ENCODE results near the gene ERG28. TPM values are rescaled to one million over a fixed set of nuclear protein-coding genes. Genes with fewer than 3 reads are reported as not detected.
A peak's percentile ranks its signal among the peaks of the same experiment; 100 is the strongest.

Gene ERG28
- total RNA-seq, 1 experiment from 2014 or later, result 29.1 TPM

DNA sequence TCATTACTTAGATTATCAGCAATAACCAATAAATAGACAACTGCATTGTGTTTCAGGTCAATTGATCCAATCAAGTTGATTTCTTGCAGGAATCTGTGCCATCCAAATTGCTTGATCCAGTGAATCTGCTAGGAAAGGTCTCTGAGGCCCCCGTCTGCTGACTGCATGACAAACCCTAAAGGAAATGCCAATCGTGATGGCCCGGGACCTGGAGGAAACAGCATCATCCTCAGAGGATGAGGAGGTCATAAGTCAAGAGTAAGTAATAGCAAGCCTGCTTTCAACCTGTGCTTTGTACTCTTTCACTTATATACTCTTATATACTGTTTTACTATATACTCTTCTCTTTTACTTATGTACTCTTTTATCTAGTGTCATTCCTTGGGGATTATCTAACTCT, 2.3 kb upstream of the ERG28 start:
- WGBS (ENCODE audit: extremely low coverage, insufficient read length, low lambda C conversion rate), result no CpG with 5 or more reads among the region's 3 CpGs
- Histone ChIP-seq H2BK12ac (ENCODE audit: insufficient read length, low read depth, low read length) (no peak overlapping the region), H3K79me2 (ENCODE audit: insufficient read depth, low read length) (peaks cover 4% of the 10 kb centered on the region; the same call in 1 of the 2 replicates), H3K9ac (ENCODE audit: extremely low read depth, insufficient read length, low read length) (no peak overlapping the region), H2BK15ac (ENCODE audit: low read depth, low read length) (no peak overlapping the region), H3K23me2 (ENCODE audit: insufficient read length, low read depth, low read length, poor library complexity, severe bottlenecking) (peaks cover 4% of the 10 kb centered on the region), H4K5ac (ENCODE audit: insufficient read length, low read depth, low read length) (no peak overlapping the region), H3K79me1 (ENCODE audit: insufficient read depth, low read depth, low read length, poor library complexity, severe bottlenecking) (no peaks in the 10 kb centered on the region), H2AFZ (ENCODE audit: low read length) (no peak overlapping the region), H4K8ac (replicated peaks; ENCODE audit: insufficient read length, low read depth, low read length) (no peak overlapping the region), H3K18ac (ENCODE audit: insufficient read length, low read depth, low read length) (no peak overlapping the region), H3K4me1 (ENCODE audit: insufficient read depth, low read length) (no peaks in the 10 kb centered on the region), H4K91ac (ENCODE audit: insufficient read length, low read depth, low read length) (no peak overlapping the region), H2BK120ac (ENCODE audit: low read depth, low read length, poor library complexity, severe bottlenecking) (no peak overlapping the region), H2BK5ac (ENCODE audit: insufficient read length, low read length) (no peak overlapping the region), H3K9me3 (ENCODE audit: control insufficient read depth, low read depth, low read length) (no peaks in the 10 kb centered on the region), H3T11ph (ENCODE audit: low read length) (no peak overlapping the region), H2BK20ac (ENCODE audit: low read depth, low read length, poor library complexity, severe bottlenecking) (no peak overlapping the region), H3K14ac (ENCODE audit: insufficient read depth, low read length) (no peak overlapping the region), H3K56ac (ENCODE audit: insufficient read length, low read depth, low read length) (no peak overlapping the region), H2AK5ac (ENCODE audit: insufficient read length, low read length) (no peak overlapping the region), H3K23ac (ENCODE audit: insufficient read length, low read depth, low read length) (no peak overlapping the region), H3K4ac (ENCODE audit: low read depth, low read length) (no peak overlapping the region), H3K4me2 (ENCODE audit: insufficient read depth, insufficient read length, low read length) (no peak overlapping the region), H3K27me3 (ENCODE audit: insufficient read depth, low read length) (no peaks in the 10 kb centered on the region), H3K27ac (ENCODE audit: insufficient read length, low read depth, low read length) (no peak overlapping the region), H4K20me1 (ENCODE audit: control insufficient read depth, insufficient read depth, insufficient read length) (no peaks in the 10 kb centered on the region)
- TF ChIP-seq CTCF (conservative IDR thresholded peaks at IDR 0.05), result no peak
- Mint-ChIP-seq H3K36me3 (ENCODE audit: insufficient read depth in 1 of 3, low read depth in 3 of 3) (peaks cover 7 to 15% (median 15%) of the 10 kb centered on the region in 3 experiments; a peak in 5 of 7 replicates), H3K27ac (no peak overlapping the region), H3K4me3 (peak overlapping the region; percentile 69 to 93; a peak in 4 of 5 replicates), H3K27me3 (ENCODE audit: low read depth) (no peaks in the 10 kb centered on the region; the same call in 1 of the 2 replicates), H3K4me1 (peaks cover 5 to 17% of the 10 kb centered on the region in 2 experiments), H3K9me3 (no peaks in the 10 kb centered on the region)
- DNase-seq, result no peak
